WTC11 (cell line): ENCODE data around the gene ADGRA1. TPM values are rescaled to one million over a fixed set of nuclear protein-coding genes. Genes with fewer than 3 reads are reported as not detected.

Experiments
- ATAC-seq: fragments of 200-7000 bp; cut with Tn5 transposase; 2 replicates; pipeline ENCODE4 v1.10.0; 2021; ENCODE audit warnings: mild to moderate bottlenecking, moderate library complexity
- CTCF ChIA-PET: fragments of 300-600 bp; sonication (Branson Sonifier 250); formaldehyde crosslinking; loops from one replicate; lab custom pipeline; 2021; ENCODE audit warnings: antibody characterized with exemption; lab: Charles Lee
- POLR2A ChIA-PET: fragments of 350-600 bp; sonication (Branson Sonifier 250); formaldehyde crosslinking; loops from one replicate; lab custom pipeline; 2021; ENCODE audit warnings: antibody characterized with exemption; lab: Charles Lee
- DNase-seq: peaks from one replicate; pipeline ENCODE4 v3.0.0; 2021; ENCODE audit warnings: low spot score
- H3K27ac Mint-ChIP-seq: 2 replicates; pipeline ENCODE4 v1.8.0; 2021; ENCODE audit warnings: mixed read lengths
- H3K27me3 Mint-ChIP-seq: 2 replicates; pipeline ENCODE4 v1.8.0; 2021; ENCODE audit warnings: low read depth, mild to moderate bottlenecking, moderate library complexity, mixed read lengths
- H3K36me3 Mint-ChIP-seq: 2 replicates; pipeline ENCODE4 v1.8.0; 2021; ENCODE audit warnings: mixed read lengths
- H3K4me1 Mint-ChIP-seq: 2 replicates; pipeline ENCODE4 v1.8.0; 2022; ENCODE audit warnings: mixed read lengths
- H3K4me3 Mint-ChIP-seq: 2 replicates; pipeline ENCODE4 v1.8.0; 2021; ENCODE audit warnings: mild to moderate bottlenecking, moderate library complexity, mixed read lengths
- H3K9me3 Mint-ChIP-seq: 2 replicates; pipeline ENCODE4 v1.8.0; 2021; ENCODE audit warnings: mixed read lengths
- CBFB ChIP-seq: sonication (generic); formaldehyde crosslinking; IDR thresholded peaks from 2 replicates; pipeline ENCODE4 v1.8.1; 2022; ENCODE audit warnings: mild to moderate bottlenecking, low read depth, missing genetic modification reagents
- SP1 ChIP-seq: sonication (generic); formaldehyde crosslinking; conservative IDR thresholded peaks from 2 replicates; pipeline ENCODE4 v1.8.1; 2022; ENCODE audit warnings: missing genetic modification reagents
- TP53 ChIP-seq: sonication (generic); formaldehyde crosslinking; IDR thresholded peaks from 2 replicates; pipeline ENCODE4 v1.8.1; 2023; ENCODE audit warnings: mild to moderate bottlenecking, missing genetic modification reagents
- ZNF219 ChIP-seq: sonication (generic); formaldehyde crosslinking; IDR thresholded peaks from 2 replicates; pipeline ENCODE4 v1.8.0; 2023; ENCODE audit warnings: missing genetic modification reagents, mild to moderate bottlenecking, borderline replicate concordance
- ZNF232 ChIP-seq: sonication (generic); formaldehyde crosslinking; IDR thresholded peaks from 2 replicates; pipeline ENCODE4 v1.8.0; 2022; ENCODE audit warnings: mild to moderate bottlenecking, missing genetic modification reagents
- total RNA-seq: library from RNA; stranded (reverse); gene quantifications from 3 replicates; pipeline ENCODE4 v1.2.3, GENCODE V29; 2021
- TF ChIP-seq, protein P1 (sequence below): sonication (generic); formaldehyde crosslinking; IDR thresholded peaks from 2 replicates; pipeline ENCODE4 v1.8.0; 2023; ENCODE audit warnings: missing genetic modification reagents
- TF ChIP-seq, protein P2 (sequence below): fragments of 250-450 bp; sonication (Bioruptor Pico); IDR thresholded peaks from 2 replicates; pipeline ENCODE4 v1.9.0; 2021; ENCODE audit warnings: mild to moderate bottlenecking
- TF ChIP-seq, protein P3 (sequence below): sonication (generic); formaldehyde crosslinking; IDR thresholded peaks from 2 replicates; pipeline ENCODE4 v1.8.1; 2022; ENCODE audit warnings: mild to moderate bottlenecking, moderate library complexity, missing genetic modification reagents
- TF ChIP-seq, protein P4 (sequence below): sonication (generic); formaldehyde crosslinking; IDR thresholded peaks from 2 replicates; pipeline ENCODE4 v1.8.1; 2022; ENCODE audit warnings: mild to moderate bottlenecking, missing genetic modification reagents, moderate library complexity, borderline replicate concordance
- TF ChIP-seq, protein P5 (sequence below): fragments of 250-450 bp; sonication (Bioruptor Pico); IDR thresholded peaks from 2 replicates; pipeline ENCODE4 v1.9.0; 2021; ENCODE audit warnings: mild to moderate bottlenecking, borderline replicate concordance
- TF ChIP-seq, protein P6 (sequence below): sonication (generic); formaldehyde crosslinking; IDR thresholded peaks from 2 replicates; pipeline ENCODE4 v1.8.0; 2022; ENCODE audit warnings: missing genetic modification reagents
- TF ChIP-seq, protein P7 (sequence below): sonication (generic); formaldehyde crosslinking; IDR thresholded peaks from 2 replicates; pipeline ENCODE4 v1.8.1; 2023; ENCODE audit warnings: mild to moderate bottlenecking, moderate library complexity, missing genetic modification reagents

ADGRA1 gene
- total RNA-seq, 1 experiment from 2014 or later = 0.20 TPM

DNA sequence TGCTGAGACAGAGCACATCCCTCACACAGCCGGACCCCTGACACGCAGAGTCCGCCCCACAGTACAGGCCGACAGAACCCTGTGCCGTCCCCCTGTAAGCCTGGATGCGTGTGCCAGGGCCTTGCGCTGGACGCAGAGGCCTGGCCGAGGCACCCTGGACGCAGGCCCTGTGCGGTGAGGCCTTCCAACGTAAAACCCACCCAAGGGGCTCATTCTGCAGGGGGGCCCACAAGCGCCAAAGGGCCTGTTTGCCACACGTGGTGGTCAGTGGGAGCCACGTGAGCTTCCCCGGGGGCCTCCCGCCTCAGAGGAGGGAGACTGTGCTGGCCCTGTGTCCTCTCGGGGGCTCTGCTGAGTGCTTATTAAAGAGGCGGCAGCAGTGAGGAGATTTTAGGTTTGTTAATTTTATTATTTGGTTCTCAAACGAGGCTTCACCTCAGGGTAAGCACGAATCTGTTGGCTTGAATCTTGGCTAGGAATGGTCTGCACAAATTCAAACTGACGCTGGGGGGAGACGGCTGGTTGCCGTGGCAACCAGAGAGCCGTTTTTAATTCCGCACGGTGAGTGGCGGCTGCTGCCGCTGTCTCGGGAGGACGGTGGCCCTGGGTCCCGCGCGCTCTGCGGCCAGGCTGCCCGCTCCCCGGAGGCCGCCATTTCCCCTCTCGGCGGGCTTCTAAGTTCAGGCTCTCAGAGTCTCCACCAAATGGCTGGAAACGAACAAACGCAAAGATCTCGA is 4.9 kb upstream of the ADGRA1 start:
- POLR2A ChIA-PET = no interaction called here
- Mint-ChIP-seq H3K4me3 (no peak overlapping the region), H3K27ac (no peak overlapping the region), H3K9me3 (no peaks in the 10 kb centered on the region), H3K27me3 (peaks cover 17% of the 10 kb centered on the region), H3K36me3 (no peaks in the 10 kb centered on the region), H3K4me1 (peaks cover 2% of the 10 kb centered on the region; the same call in 1 of the 2 replicates)
- no peak for DNase-seq
- TF ChIP-seq TP53 (CRISPR knock-in tag) (no peak), SP1 (CRISPR knock-in tag) (no peak), CBFB (CRISPR knock-in tag) (no peak), ZNF232 (no peak)
- TF ChIP-seq, protein P1, sequence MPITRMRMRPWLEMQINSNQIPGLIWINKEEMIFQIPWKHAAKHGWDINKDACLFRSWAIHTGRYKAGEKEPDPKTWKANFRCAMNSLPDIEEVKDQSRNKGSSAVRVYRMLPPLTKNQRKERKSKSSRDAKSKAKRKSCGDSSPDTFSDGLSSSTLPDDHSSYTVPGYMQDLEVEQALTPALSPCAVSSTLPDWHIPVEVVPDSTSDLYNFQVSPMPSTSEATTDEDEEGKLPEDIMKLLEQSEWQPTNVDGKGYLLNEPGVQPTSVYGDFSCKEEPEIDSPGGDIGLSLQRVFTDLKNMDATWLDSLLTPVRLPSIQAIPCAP (CRISPR knock-in tag) = no peak
- TF ChIP-seq, protein P2, sequence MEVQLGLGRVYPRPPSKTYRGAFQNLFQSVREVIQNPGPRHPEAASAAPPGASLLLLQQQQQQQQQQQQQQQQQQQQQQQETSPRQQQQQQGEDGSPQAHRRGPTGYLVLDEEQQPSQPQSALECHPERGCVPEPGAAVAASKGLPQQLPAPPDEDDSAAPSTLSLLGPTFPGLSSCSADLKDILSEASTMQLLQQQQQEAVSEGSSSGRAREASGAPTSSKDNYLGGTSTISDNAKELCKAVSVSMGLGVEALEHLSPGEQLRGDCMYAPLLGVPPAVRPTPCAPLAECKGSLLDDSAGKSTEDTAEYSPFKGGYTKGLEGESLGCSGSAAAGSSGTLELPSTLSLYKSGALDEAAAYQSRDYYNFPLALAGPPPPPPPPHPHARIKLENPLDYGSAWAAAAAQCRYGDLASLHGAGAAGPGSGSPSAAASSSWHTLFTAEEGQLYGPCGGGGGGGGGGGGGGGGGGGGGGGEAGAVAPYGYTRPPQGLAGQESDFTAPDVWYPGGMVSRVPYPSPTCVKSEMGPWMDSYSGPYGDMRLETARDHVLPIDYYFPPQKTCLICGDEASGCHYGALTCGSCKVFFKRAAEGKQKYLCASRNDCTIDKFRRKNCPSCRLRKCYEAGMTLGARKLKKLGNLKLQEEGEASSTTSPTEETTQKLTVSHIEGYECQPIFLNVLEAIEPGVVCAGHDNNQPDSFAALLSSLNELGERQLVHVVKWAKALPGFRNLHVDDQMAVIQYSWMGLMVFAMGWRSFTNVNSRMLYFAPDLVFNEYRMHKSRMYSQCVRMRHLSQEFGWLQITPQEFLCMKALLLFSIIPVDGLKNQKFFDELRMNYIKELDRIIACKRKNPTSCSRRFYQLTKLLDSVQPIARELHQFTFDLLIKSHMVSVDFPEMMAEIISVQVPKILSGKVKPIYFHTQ (CRISPR knock-in tag) = no peak
- TF ChIP-seq, protein P3, sequence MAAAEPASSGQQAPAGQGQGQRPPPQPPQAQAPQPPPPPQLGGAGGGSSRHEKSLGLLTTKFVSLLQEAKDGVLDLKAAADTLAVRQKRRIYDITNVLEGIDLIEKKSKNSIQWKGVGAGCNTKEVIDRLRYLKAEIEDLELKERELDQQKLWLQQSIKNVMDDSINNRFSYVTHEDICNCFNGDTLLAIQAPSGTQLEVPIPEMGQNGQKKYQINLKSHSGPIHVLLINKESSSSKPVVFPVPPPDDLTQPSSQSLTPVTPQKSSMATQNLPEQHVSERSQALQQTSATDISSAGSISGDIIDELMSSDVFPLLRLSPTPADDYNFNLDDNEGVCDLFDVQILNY (CRISPR knock-in tag) = no peak
- CTCF ChIA-PET = no interaction called here
- no peak for ATAC-seq

DNA sequence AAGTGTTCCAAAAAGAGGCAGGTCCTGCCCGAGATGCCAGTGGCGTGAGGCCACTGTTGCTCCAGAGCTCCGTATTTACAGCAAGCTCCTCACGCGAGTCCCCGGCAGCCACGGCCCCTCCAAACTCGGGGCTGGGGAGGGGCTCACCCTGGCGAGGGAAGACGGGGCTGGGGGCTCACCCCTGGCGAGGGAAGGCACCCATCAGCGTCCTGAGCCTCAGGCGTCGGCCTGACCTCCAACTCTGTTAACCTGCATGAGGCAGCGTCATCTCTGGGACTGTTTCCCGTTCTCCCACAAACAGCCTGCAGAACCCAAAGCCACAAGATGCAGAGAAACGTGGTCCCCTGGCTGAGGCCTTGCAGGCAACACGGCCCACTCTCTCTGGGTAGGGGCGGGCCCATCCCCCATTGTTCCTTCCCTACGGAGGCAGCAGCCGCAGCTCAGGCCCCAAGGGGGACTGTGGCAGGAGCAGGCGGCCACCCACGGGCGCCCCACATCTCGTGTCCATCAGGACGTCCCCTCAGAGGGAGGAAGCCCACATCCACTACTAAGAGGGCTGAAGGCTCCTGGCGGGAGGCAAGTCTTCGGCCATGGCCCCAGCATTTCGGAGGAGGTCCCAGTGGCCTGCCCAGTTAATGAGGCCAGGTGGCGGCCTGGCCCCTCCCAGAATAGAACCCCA is 4.2 kb upstream of the ADGRA1 start:
- POLR2A ChIA-PET = no interaction called here
- Mint-ChIP-seq H3K4me1 (peaks cover 2% of the 10 kb centered on the region; the same call in 1 of the 2 replicates), H3K9me3 (no peaks in the 10 kb centered on the region), H3K27ac (no peak overlapping the region), H3K27me3 (peaks cover 17% of the 10 kb centered on the region), H3K4me3 (no peak overlapping the region), H3K36me3 (no peaks in the 10 kb centered on the region)
- CTCF ChIA-PET = interaction anchor here (0.9 to 1.1 kb wide), 2 partner anchors 14 to 20 kb away, joined by 3 to 5 read pairs; no protein-coding TSS in a partner anchor
- TF ChIP-seq, protein P4, sequence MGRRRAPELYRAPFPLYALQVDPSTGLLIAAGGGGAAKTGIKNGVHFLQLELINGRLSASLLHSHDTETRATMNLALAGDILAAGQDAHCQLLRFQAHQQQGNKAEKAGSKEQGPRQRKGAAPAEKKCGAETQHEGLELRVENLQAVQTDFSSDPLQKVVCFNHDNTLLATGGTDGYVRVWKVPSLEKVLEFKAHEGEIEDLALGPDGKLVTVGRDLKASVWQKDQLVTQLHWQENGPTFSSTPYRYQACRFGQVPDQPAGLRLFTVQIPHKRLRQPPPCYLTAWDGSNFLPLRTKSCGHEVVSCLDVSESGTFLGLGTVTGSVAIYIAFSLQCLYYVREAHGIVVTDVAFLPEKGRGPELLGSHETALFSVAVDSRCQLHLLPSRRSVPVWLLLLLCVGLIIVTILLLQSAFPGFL (CRISPR knock-in tag) = no peak
- TF ChIP-seq ZNF219 (CRISPR knock-in tag) (no peak), CBFB (CRISPR knock-in tag) (no peak)
- TF ChIP-seq, protein P5, sequence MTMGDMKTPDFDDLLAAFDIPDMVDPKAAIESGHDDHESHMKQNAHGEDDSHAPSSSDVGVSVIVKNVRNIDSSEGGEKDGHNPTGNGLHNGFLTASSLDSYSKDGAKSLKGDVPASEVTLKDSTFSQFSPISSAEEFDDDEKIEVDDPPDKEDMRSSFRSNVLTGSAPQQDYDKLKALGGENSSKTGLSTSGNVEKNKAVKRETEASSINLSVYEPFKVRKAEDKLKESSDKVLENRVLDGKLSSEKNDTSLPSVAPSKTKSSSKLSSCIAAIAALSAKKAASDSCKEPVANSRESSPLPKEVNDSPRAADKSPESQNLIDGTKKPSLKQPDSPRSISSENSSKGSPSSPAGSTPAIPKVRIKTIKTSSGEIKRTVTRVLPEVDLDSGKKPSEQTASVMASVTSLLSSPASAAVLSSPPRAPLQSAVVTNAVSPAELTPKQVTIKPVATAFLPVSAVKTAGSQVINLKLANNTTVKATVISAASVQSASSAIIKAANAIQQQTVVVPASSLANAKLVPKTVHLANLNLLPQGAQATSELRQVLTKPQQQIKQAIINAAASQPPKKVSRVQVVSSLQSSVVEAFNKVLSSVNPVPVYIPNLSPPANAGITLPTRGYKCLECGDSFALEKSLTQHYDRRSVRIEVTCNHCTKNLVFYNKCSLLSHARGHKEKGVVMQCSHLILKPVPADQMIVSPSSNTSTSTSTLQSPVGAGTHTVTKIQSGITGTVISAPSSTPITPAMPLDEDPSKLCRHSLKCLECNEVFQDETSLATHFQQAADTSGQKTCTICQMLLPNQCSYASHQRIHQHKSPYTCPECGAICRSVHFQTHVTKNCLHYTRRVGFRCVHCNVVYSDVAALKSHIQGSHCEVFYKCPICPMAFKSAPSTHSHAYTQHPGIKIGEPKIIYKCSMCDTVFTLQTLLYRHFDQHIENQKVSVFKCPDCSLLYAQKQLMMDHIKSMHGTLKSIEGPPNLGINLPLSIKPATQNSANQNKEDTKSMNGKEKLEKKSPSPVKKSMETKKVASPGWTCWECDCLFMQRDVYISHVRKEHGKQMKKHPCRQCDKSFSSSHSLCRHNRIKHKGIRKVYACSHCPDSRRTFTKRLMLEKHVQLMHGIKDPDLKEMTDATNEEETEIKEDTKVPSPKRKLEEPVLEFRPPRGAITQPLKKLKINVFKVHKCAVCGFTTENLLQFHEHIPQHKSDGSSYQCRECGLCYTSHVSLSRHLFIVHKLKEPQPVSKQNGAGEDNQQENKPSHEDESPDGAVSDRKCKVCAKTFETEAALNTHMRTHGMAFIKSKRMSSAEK (CRISPR knock-in tag) = no peak
- TF ChIP-seq, protein P6, sequence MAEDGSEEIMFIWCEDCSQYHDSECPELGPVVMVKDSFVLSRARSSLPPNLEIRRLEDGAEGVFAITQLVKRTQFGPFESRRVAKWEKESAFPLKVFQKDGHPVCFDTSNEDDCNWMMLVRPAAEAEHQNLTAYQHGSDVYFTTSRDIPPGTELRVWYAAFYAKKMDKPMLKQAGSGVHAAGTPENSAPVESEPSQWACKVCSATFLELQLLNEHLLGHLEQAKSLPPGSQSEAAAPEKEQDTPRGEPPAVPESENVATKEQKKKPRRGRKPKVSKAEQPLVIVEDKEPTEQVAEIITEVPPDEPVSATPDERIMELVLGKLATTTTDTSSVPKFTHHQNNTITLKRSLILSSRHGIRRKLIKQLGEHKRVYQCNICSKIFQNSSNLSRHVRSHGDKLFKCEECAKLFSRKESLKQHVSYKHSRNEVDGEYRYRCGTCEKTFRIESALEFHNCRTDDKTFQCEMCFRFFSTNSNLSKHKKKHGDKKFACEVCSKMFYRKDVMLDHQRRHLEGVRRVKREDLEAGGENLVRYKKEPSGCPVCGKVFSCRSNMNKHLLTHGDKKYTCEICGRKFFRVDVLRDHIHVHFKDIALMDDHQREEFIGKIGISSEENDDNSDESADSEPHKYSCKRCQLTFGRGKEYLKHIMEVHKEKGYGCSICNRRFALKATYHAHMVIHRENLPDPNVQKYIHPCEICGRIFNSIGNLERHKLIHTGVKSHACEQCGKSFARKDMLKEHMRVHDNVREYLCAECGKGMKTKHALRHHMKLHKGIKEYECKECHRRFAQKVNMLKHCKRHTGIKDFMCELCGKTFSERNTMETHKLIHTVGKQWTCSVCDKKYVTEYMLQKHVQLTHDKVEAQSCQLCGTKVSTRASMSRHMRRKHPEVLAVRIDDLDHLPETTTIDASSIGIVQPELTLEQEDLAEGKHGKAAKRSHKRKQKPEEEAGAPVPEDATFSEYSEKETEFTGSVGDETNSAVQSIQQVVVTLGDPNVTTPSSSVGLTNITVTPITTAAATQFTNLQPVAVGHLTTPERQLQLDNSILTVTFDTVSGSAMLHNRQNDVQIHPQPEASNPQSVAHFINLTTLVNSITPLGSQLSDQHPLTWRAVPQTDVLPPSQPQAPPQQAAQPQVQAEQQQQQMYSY (CRISPR knock-in tag) = no peak
- TF ChIP-seq, protein P7, sequence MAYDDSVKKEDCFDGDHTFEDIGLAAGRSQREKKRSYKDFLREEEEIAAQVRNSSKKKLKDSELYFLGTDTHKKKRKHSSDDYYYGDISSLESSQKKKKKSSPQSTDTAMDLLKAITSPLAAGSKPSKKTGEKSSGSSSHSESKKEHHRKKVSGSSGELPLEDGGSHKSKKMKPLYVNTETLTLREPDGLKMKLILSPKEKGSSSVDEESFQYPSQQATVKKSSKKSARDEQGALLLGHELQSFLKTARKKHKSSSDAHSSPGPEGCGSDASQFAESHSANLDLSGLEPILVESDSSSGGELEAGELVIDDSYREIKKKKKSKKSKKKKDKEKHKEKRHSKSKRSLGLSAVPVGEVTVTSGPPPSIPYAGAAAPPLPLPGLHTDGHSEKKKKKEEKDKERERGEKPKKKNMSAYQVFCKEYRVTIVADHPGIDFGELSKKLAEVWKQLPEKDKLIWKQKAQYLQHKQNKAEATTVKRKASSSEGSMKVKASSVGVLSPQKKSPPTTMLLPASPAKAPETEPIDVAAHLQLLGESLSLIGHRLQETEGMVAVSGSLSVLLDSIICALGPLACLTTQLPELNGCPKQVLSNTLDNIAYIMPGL (CRISPR knock-in tag) = no peak
- TF ChIP-seq, protein P3 (CRISPR knock-in tag) = no peak
- no peak for DNase-seq
- ATAC-seq = no peak
